ENCODE measurements around the gene NR4A3. TPM values are rescaled to one million over a fixed set of nuclear protein-coding genes. Genes with fewer than 3 reads are reported as not detected.
A peak's percentile ranks its signal among the peaks of the same experiment; 100 is the strongest.

NR4A3 gene
- total and polyA plus RNA-seq, 11 donors: 1.5 to 27.8 (median 9.9) TPM

GRCh38 chr9:99826579-99826978 is 4.9 kb downstream of the NR4A3 start:
- Histone ChIP-seq H3K9me3 (no peaks in the 10 kb centered on the region), H3K4me1 (peaks cover 0 to 31% (median 11%) of the 10 kb centered on the region in 12 donors), H3K27ac (no peak overlapping the region), H3K27me3 (peaks cover 5 to 70% (median 11%) of the 10 kb centered on the region in 9 donors), H3K36me3 (peaks cover 0 to 9% (median 0%) of the 10 kb centered on the region in 9 donors), H3K4me3 (no peak overlapping the region)
- ATAC-seq (no peak), DNase-seq (no peak)
- TF ChIP-seq POLR2A (IDR thresholded peaks at IDR 0.05) (no peak), CTCF (IDR thresholded peaks at IDR 0.05) (no peak)
- 94 to 99% (median 96%) methylated on average over 3 of the region's 3 CpGs for WGBS, 4 donors
- intact Hi-C loops (cut with DNase I): loop anchor here in 5 of 10 donors (5.0 to 10.0 kb wide), 6 partner anchors 76 to 602 kb away; partner anchors contain the start of genes ALG2 (in 1 of the 5), MSANTD3 (in 1 of the 5) and SEC61B (in 1 of the 5)

GRCh38 chr9:99827244-99827643 is 5.6 kb downstream of the NR4A3 start:
- TF ChIP-seq POLR2A (IDR thresholded peaks at IDR 0.05) (no peak), CTCF (IDR thresholded peaks at IDR 0.05) (no peak)
- Histone ChIP-seq H3K27ac (no peak overlapping the region), H3K4me3 (no peak overlapping the region), H3K4me1 (peaks cover 0 to 30% (median 11%) of the 10 kb centered on the region in 12 donors), H3K27me3 (peaks cover 5 to 70% (median 11%) of the 10 kb centered on the region in 9 donors), H3K9me3 (no peaks in the 10 kb centered on the region), H3K36me3 (peaks cover 0 to 9% (median 0%) of the 10 kb centered on the region in 9 donors)
- ATAC-seq (no peak), DNase-seq (no peak)
- intact Hi-C loops (cut with DNase I): loop anchor here in 5 of 10 donors (5.0 to 10.0 kb wide), 6 partner anchors 75 to 602 kb away; partner anchors contain the start of genes ALG2 (in 1 of the 5), MSANTD3 (in 1 of the 5) and SEC61B (in 1 of the 5)
- 82 to 88% (median 86%) methylated on average over 2 of the region's 2 CpGs for WGBS, 4 donors

GRCh38 chr9:99828054-99828416 is 6.3 kb downstream of the NR4A3 start:
- Histone ChIP-seq H3K27me3 (peaks cover 5 to 70% (median 11%) of the 10 kb centered on the region in 9 donors), H3K36me3 (peaks cover 0 to 13% (median 0%) of the 10 kb centered on the region in 9 donors), H3K9me3 (no peaks in the 10 kb centered on the region), H3K4me1 (peaks cover 0 to 24% (median 11%) of the 10 kb centered on the region in 12 donors), H3K4me3 (no peak overlapping the region), H3K27ac (no peak overlapping the region)
- intact Hi-C loops (cut with DNase I): loop anchor here in 5 of 10 donors (5.0 to 10.0 kb wide), 6 partner anchors 74 to 603 kb away; partner anchors contain the start of genes ALG2 (in 1 of the 5), MSANTD3 (in 1 of the 5) and SEC61B (in 1 of the 5)
- WGBS, 4 donors: 62 to 89% (median 80%) methylated on average over 14 to 15 of the region's 15 CpGs
- ATAC-seq: no peak
- no peak for DNase-seq
- no peak for TF ChIP-seq CTCF (IDR thresholded peaks at IDR 0.05)

- 48 to 78% (median 53%) methylated on average over 55 to 78 of the region's 78 CpGs for WGBS, 4 donors
- TF ChIP-seq CTCF (IDR thresholded peaks at IDR 0.05): no peak
- TF ChIP-seq POLR2A (IDR thresholded peaks at IDR 0.05): no peak
These were observed 6.9 kb downstream of the NR4A3 start for GRCh38 chr9:99828417-99829176.

More at GRCh38 chr9:99828417-99829176, 6.9 kb downstream of the NR4A3 start:
- intact Hi-C loops (cut with DNase I): loop anchor here in 5 of 10 donors (5.0 to 10.0 kb wide), 6 partner anchors 74 to 604 kb away; partner anchors contain the start of genes ALG2 (in 1 of the 5), MSANTD3 (in 1 of the 5) and SEC61B (in 1 of the 5)
- H3K9me3 ChIP-seq: no peaks in the 10 kb centered on the region
- H3K27ac ChIP-seq: no peak overlapping the region
- no peak overlapping the region for H3K4me3 ChIP-seq
- DNase-seq (peak in 1 of 5 donors; percentile 25), ATAC-seq (peak in 2 of 4 donors; percentile 13 to 47)
- peaks cover 0 to 24% (median 11%) of the 10 kb centered on the region in 12 donors for H3K4me1 ChIP-seq
- peaks cover 5 to 70% (median 11%) of the 10 kb centered on the region in 9 donors for H3K27me3 ChIP-seq
- peaks cover 0 to 19% (median 5%) of the 10 kb centered on the region in 9 donors for H3K36me3 ChIP-seq

Data from heart left ventricle (tissue), 16 donors.